ENCODE measurements around the gene APPL2.
"Not testable (repeated sequence)": the region's sequence is repeated elsewhere in the genome, so short reads cannot be mapped to it uniquely, and the experiment has no call there.

The APPL2 gene

GRCh38 chr12:105235732-105236476, at the start of gene APPL2:
TSS of gene APPL2 (minus strand) at chr12:105236174. CDS start at chr12:105236012, 162 bp downstream.
- DNase-seq, result peak; percentile 26

GRCh38 chr12:105285378-105285777, 49.4 kb upstream of the APPL2 start:
- DNase-seq, result no peak

GRCh38 chr12:105281694-105282049, 45.7 kb upstream of the APPL2 start:
- no peak for DNase-seq

- no peak for DNase-seq
Measured at GRCh38 chr12:105280966-105281693, 45.2 kb upstream of the APPL2 start.

- no peak for DNase-seq
Measured at GRCh38 chr12:105279460-105280056, 43.6 kb upstream of the APPL2 start.

GRCh38 chr12:105278043-105278697, 42.2 kb upstream of the APPL2 start:
- DNase-seq, result no peak

GRCh38 chr12:105275997-105276733, 40.2 kb upstream of the APPL2 start:
- no peak for DNase-seq

GRCh38 chr12:105274571-105274970, 38.6 kb upstream of the APPL2 start:
- DNase-seq, result no peak

- DNase-seq, result no peak
Measured at GRCh38 chr12:105273601-105274000, 37.6 kb upstream of the APPL2 start.

- no peak for DNase-seq
Measured at GRCh38 chr12:105272814-105273416, 36.9 kb upstream of the APPL2 start.

GRCh38 chr12:105272152-105272551, 36.2 kb upstream of the APPL2 start:
- DNase-seq, result no peak

- DNase-seq, result no peak
Measured at GRCh38 chr12:105271364-105271763, 35.4 kb upstream of the APPL2 start.

GRCh38 chr12:105270671-105271255, 34.8 kb upstream of the APPL2 start:
- DNase-seq, result no peak

GRCh38 chr12:105267711-105268110, 31.7 kb upstream of the APPL2 start:
- DNase-seq, result no peak

GRCh38 chr12:105264771-105265170, 28.8 kb upstream of the APPL2 start:
- DNase-seq, result no peak

- no peak for DNase-seq
Measured at GRCh38 chr12:105262461-105263184, 26.6 kb upstream of the APPL2 start.

GRCh38 chr12:105261010-105261409, 25.0 kb upstream of the APPL2 start:
- DNase-seq, result no peak

GRCh38 chr12:105259226-105259625, 23.3 kb upstream of the APPL2 start:
- DNase-seq, result no peak

GRCh38 chr12:105257321-105257728, 21.4 kb upstream of the APPL2 start:
- no peak for DNase-seq

- DNase-seq, result no peak
Measured at GRCh38 chr12:105256921-105257320, 20.9 kb upstream of the APPL2 start.

- DNase-seq, result not testable (repeated sequence)
Measured at GRCh38 chr12:105256431-105256830, 20.5 kb upstream of the APPL2 start.
